GM21423 (cell line): Measurements from ENCODE around the gene GPR156.
"Not testable (repeated sequence)": the region's sequence is repeated elsewhere in the genome, so short reads cannot be mapped to it uniquely, and the experiment has no call there.

Experiments used
- ATAC-seq: cut with Tn5 transposase; IDR thresholded peaks from one replicate; pipeline ENCODE4 v1.9.1; 2021; ENCODE audit warnings: mild to moderate bottlenecking, moderate library complexity; ENCODE audit not compliant: unreplicated experiment

GPR156 gene

DNA sequence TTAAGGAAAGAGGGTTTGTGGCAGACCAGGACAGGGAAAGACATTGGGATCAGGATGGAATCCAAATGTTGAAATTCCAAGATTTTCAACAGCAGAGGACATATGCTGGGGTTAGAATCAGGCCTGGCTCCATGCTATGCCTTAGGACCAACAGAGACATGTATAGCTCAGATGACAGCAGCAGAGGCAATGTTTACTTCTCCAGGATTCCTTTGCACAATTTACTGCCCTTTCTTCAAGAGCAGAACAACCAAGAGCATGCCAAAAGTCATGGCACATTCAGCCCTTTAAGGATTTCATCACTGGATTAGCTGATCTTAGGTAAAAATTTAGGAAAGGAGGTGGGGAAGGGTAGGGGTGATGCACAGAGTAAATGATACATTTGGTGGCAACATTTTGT lies 121.2 kb downstream of the GPR156 start:
- no peak for ATAC-seq

DNA sequence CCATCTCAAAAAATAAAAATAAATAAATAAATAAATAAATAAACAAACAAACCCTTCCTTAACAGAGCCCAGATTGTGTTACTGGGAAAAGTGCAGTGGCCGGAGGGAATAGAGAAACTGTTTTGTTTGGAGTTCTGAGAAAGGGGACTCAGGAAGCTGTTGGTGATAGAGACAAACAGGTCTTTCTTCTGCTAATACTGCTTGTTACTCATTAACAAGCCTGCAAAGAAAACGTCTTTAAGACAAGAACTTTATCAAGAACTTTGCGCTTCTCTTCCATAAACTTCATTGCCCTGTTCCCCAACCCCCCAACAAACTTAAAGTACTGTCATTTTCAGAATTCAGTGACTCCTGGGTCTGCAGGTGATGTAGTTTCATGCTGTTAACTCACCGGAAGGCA lies 122.0 kb downstream of the GPR156 start:
- ATAC-seq = no peak

DNA sequence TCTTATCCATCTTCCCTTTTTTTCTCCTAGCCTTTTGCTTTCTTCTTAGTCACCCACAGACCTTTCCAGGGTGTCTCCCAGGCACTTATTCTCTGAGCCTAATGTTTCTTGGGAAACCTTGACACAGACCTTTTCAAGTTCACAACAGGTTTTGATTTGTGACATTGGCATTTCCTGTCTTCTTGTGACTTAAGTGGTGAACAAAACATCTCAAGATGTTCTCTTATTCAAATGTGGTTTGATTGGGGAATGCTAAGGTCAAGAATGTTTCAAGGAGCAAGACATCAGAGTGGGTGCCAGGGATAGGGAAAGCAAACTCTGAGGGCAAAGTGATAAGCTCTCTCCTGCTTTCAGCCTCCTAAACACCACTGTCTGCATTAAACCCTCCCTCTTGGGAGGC lies 122.6 kb downstream of the GPR156 start:
- no peak for ATAC-seq

DNA sequence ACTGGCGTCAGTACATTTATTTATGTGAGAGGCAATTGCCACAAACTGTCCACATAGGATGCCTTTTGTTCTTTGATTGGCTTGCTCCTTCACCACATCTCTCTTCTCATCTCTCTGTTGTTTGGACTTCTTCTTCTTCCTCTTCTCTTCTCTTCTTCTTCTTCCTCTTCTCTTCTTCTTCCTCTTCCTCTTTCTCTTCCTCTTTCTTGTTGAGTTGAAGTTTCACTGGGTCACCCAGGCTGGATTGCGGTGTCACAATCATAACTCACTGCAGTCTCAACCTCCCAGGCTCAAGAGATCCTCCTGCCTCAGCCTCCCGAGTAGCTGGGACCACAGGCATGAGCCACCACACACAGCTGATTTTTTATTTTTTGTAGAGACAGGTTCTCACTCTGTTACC lies 123.1 kb downstream of the GPR156 start:
- ATAC-seq = no peak

DNA sequence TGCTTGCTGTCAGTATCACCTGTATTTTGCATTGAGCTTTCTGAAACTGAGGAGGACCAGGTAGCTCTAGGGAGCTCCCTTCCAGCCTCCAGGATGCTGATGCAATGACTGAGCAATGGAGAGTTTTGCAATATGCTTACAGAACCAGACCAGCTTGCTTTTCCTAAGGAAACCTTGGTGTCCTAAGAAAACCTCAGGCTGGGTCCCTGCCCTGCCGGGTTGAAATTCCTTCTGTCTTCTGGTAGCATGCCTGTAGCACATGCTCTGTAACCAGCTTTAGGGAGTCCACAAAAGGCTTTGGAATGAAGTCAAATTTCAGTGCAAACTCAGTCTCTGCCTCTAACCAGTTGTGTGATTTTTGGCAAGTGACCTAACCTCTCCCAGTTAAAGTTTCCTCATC lies 125.0 kb downstream of the GPR156 start:
- ATAC-seq = no peak

DNA sequence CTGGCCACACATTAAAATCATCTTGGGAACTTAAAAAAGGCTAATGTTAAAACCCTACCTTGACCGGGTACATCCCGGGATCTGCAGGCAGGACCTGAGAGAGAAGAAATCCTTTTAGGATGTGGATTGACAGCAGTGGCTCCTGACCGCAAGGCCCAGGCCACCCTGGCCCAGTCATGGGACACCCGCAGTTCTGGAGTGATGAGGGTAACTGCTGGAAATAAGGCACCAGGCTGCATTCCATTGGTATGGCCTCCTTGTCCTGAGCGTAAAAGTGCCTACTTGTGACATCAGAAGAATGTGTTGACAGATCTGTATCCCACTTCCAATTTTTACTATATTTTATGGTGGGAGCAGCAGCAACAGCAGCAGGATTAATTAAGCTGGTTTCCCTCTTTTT lies 127.3 kb downstream of the GPR156 start:
- ATAC-seq = no peak

DNA sequence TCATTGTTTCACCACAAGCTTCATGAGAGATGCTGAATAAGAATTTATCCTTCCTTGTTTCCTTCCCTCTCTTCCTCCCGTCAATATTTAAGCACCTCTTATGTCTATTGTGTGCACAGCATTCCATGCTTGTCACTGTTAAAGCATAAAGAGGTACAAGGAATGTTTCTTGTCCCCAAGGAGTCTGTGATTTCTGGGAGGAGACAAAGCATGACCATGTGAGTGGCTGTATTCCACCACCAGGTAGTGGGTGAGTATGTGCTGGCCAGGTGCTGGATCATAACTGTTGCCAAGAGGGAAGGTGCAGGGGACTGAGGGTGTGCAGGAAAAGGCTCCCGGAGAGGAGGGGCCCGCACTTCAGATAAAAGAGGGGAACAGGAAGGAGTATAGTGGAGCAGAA lies 127.9 kb downstream of the GPR156 start:
- ATAC-seq = no peak

DNA sequence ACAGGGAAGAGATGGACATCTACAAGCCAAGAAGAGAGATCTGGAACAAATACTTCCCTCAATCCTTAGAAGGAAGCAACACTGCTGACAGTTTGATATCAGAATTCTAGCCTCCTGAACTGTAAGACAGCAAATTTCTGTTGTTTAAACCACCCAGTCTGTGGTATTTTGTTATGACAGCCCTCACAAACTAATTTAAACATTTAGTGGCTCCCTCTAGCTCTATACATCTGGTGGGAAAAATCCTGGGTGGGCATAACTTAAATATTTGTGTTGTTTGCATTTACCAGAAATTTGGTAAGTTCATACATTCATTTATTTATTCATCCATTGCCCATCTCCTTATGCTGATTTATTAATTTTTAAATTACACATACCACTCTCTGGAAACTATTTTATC lies 128.3 kb downstream of the GPR156 start:
- ATAC-seq = no peak

DNA sequence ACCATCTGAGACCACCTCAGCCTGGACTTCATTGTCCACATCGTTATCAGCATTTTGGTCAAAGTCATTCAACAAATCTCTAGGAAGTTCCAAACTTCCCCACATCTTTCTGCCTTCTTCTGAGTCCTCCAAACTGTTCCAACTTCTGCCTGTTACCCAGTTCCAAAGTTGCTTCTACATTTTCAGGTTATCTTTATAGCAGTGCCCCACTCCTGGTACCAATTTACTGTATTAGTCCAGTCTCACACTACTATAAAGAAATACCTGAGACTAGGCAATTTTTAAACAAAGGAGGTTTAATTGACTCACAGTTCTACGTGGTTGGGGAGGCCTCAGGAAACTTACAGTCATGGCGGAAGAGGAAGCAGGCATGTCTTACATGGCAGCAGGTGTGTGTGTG lies 129.3 kb downstream of the GPR156 start:
- ATAC-seq = not testable (repeated sequence)

DNA sequence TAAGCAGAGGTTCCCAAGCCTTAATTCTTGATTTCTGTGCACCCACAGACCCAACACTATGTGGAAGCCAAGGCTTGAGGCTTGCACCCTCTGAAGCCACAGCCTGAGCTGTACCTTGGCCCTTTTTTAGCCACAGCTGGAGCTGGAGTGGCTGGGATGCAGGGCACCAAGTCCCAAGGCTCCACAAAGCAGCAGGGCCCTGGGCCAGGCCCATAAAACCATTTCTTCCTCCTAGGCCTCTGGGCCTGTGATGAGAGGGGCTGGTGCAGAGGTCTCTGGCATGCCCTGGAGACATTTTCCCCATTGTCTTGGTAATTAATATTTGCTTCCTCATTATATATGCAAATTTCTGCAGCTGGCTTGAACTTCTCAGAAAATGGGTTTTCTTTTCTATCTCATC lies 129.9 kb downstream of the GPR156 start:
- ATAC-seq = no peak

DNA sequence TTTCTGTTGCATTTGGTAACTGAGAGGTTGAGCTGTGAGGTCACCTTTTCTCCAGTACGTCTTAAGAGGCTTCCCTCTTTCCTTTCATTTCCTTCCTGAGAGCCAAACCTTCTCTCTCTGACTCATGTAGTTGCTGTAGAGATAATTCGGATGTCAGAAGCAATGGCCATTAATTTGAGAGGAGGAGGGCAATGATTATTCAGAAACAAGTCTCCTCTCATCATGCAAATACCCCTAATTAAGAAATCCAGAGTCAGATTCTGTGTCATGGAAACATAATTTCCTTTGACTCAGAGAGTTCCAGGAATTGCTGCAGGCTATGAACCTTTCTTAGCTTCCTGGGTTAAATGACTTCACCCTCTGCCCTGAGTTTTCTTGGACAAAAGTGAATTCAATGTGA lies 131.7 kb downstream of the GPR156 start:
- ATAC-seq = no peak

DNA sequence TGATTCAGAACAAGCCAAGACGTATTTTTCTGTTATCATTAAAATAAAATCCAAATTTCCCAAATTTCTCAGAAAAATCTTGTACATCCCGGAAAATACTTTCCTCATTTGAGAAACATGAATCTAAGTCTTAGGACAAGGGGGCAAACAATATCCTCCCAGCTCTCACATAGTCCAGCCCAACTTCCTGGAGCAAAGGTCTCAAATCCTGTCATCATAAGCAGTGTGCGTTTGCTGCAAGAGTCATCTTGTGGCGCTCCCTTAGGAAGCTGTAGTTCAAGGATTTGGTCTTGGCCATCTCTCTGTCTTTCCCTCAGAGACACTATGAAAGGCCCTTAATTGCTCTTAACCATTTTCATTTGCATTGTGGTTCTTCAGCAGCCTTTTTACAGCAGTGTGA lies 133.2 kb downstream of the GPR156 start:
- ATAC-seq = no peak

DNA sequence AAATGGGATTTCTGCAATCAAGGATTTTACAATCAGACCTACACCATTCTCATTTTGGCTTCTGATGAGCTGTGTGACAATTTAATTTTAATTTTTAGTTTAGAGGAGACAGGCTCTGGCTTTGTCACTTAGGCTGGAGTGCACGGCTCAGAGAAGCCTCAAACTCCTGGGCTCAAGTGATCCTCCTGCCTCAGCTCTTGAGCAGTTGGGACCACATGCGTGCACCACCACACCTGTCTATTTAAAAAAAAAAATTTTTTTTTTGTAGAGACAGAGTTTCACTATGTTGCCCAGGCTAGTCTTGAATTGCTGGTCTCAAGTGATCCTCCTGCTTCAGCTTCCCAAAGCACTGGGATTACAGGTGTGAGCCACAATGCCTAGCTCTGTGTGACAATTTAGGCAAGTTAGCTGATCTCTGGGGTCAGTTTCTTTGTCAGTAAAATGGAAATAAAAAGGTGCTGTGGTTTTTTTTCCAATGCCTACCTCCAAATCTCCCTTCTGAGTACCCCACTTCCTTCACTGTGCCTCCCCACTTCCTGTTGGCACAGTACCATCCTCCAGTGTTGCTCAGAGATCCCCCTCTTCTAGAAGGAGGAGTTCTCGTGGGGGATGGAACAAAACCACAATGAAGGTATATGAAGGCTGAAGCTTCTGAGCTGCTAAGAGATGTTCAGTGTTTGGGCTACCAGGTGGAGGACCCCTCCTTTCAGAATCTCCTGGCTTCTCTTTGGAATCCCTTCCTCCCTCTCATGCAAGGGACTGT lies 136.7 kb downstream of the GPR156 start:
- ATAC-seq = no peak

DNA sequence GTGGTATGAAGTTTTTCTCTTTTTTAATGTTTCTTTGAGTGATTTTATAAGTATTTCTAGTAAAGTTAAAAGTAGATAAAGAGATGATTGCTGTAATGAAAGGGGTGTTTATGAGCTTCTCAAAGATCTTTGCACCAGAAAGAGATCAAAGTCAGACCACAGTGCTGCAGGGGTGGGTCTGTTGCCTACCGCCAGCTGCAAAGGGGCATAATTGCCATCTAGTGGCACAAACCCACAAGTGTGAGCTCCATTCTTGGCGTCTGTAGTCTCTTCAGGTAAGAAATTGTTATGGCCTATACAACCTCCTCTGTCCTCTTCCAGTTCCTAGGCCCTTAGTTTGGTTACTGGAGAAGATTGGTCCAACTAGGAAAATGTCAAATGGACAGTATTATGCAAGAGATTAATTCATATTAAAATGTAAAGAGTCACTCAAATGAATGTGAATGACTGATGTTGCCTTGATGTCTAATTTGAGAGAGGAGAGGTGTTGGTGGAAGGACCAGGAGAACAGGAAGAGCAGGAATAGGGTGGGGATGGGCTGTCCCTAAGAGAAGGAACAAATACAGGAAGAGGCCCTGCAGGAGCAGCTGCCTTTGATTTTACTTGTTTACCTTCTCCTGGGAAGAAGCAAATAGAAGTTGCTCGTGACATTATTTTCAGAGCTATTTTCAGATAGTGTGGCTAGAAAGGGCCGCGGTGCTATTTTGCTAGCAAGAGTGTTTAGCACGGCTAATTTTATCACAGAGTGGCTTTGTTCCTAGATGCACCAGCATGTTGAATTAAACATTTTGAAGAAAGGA lies 137.8 kb downstream of the GPR156 start:
- ATAC-seq = no peak

DNA sequence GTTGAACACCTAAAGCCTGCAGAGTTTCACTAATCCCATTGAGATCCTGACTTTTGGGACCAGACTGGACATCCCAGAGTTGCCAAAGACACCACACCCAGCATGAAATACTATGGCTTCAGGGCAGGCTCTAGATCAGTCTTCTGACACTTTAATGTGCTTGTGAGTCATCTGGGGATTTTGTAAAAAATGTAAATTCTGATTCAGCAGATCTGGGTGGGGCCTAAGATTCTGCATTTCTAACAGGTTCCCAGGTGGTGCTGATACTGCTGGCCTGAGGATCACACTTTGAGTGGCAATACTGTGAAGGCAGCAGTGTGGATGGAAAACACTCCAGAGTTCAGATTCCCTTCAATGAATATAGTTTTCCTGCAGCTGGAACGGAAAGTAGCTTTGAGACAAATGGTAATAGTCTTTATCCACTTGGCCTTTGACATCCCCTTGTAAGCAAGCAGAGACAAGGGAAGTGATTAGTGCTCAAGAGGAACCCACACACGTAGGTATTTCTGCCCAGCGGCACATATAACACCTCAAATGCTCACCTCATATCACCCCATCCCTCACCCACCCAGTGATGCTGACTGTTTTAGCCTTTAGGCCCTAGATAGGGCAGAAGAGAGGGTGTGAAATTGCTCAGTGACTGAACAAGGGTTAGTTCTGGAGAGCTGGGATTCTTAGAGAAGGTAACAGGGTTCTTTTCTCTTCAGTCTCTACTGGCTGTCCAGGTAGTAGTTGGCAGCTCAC lies 139.3 kb downstream of the GPR156 start:
- no peak for ATAC-seq

DNA sequence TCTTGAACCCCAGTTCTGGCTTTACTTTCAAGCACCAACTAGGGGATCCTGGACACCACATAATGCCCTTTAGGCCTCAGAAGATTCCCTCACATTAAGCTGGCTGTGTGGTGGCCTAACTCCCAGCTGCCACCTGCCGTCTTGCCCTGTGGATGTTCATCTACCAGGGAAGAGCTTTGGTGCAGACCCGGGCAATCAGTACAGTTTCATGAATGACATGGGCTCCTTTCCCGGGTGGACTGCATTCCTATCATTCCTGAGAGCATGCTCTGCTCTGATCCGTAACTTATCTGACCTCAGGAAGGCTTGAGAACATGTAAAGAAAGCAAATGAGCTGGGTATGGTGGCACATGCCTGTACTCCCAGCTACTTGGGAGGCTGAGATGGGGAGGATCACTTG lies 140.8 kb downstream of the GPR156 start:
- no peak for ATAC-seq

DNA sequence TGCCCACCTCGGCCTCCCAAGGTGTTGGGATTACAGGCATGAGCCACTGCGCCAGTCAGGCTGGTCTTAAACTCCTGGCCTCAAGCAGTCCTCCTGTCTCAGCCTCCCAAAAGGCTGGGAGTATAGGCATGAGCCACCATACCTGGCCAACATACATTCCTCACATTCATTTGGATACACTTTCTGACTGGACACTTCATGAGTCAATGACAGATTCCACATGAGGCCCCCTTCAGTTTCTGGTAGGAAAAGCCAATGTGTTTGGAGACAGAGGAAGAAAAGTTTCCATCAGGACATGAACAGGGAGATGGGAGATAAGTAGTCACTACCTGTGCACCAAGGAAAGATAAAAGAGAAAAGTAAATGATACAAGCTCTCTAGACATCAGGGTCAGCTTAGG lies 141.3 kb downstream of the GPR156 start:
- no peak for ATAC-seq

DNA sequence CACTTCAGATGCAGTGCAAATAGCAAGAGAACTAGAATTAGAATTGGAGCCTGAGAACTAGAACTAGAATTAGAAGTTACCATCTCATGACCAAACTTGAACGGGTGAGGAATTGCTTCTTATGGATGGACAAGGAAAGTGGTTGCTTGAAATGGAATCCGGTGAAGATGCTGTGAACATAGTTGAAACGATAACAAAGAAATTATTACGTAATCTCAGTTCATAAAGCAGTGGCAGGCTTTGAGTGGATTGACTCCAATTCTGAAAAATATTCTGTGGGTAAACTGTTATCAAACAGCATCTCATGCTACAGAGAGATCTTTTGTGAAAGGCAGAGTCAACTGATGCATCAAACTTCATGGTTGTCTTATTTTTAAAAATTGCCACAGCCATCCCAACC lies 142.8 kb downstream of the GPR156 start:
- ATAC-seq = no peak

DNA sequence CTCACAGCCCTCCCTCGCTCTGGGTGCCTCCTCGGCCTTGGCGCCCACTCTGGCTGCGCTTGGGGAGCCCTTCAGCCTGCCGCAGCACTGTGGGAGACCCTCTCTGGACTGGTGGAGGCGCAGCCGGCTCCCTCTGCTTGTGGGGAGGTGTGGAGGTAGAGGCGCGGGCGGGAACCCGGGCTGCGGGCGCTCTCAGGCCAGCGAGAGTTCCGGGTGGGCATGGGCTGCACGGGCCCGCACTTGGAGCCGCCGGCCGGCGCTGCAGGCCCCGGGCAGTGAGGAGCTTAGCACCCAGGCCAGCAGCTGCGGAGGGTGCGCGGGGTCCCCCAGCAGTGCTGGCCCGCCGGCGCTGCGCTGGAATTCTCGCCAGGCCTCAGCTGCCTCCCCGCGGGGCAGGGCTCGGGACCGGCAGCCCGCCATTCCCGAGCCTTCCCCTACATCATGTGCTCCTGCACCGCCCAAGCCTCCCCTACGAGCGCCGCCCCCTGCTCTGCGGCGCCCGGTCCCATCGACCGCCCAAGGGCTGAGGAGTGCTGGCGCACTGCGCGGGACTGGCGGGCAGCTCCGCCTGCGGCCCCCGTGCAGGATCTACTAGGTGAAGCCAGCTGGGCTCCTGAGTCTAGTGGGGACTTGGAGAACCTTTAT lies 144.8 kb downstream of the GPR156 start:
- no peak for ATAC-seq

DNA sequence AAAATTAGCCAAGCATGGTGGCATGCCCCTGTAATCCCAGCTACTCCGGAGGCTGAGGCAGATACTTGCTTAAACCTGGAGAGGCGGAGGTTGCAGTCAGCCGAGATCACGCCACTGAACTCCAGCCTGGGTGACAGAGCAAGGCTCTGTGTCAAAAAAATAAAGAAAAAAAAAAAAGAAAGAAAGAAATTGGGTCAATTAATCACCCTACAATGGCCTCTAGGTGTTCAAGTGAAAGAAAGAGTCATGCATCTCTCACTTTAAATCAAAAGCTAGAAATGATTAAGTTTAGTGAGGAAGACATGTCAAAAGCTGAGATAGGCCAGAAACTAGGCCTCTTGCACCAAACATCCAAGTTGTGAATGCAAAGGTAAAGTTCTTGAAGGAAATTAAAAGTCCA lies 145.9 kb downstream of the GPR156 start:
- no peak for ATAC-seq

DNA sequence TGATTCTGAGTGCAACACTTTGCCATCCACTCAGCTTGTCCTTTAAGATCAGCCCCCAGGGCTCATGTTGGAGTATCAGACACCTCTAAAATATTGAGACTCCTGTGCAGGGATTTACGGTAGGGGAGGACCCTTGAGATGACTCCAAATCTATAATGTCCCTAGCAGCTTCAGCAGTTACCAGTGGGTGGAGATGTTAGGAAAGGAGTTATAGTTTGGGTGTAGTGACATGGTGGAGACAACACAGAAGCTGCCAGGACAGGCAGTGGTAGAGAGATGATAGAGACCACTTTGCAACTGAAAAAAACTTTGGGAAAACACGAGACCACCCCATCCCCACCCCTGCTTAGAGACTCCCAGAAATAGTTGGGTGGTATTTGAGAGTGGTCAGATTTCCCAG lies 147.5 kb downstream of the GPR156 start:
- no peak for ATAC-seq
